HCT116 (cell line): ENCODE results near the gene KHDRBS2.

Experiments used
- MAX ChIP-seq: IDR thresholded peaks from 2 replicates; pipeline ENCODE4 v1.6.1; 2012
- SIN3A ChIP-seq: IDR thresholded peaks from 2 replicates; pipeline ENCODE4 v1.6.1; 2012; ENCODE audit warnings: low read depth
- TF ChIP-seq, protein P1 (sequence below), 3 experiments: fragments of 200-600 bp in 1 of 3; sonication (generic) in 1 of 3; IDR thresholded peaks in 2 of 3; conservative IDR thresholded peaks in 1 of 3; 2 replicates each; pipeline ENCODE4 v1.5.1; 2012 to 2017; ENCODE audit warnings: low read depth in 2 of 3, low read length in 2 of 3, antibody characterized with exemption in 1 of 3, borderline replicate concordance in 1 of 3, control low read depth in 1 of 3, mild to moderate bottlenecking in 1 of 3, mixed read lengths in 1 of 3, mixed run types in 1 of 3, moderate library complexity in 1 of 3; ENCODE audit not compliant: insufficient read depth in 1 of 3

DNA sequence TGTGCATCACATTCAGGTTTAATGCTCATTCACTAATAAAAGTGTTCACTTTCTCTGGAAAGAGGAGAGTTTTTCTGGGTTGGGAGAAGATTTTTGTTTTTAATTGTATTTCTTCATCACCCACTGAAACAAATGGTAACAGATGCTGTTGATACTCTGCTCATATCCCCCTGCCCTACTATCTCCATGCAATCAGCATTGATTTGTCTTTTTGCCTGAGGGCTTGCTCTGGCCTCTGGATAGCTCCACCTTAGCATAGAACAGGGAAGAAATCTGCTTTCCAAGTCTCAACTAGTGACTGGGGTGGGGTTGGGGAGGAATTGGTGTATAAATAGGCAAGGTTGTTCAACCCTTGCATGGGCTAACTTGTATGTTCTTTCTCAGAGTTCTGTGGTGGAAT is 296.4 kb downstream of the KHDRBS2 start:
- TF ChIP-seq, protein P1, sequence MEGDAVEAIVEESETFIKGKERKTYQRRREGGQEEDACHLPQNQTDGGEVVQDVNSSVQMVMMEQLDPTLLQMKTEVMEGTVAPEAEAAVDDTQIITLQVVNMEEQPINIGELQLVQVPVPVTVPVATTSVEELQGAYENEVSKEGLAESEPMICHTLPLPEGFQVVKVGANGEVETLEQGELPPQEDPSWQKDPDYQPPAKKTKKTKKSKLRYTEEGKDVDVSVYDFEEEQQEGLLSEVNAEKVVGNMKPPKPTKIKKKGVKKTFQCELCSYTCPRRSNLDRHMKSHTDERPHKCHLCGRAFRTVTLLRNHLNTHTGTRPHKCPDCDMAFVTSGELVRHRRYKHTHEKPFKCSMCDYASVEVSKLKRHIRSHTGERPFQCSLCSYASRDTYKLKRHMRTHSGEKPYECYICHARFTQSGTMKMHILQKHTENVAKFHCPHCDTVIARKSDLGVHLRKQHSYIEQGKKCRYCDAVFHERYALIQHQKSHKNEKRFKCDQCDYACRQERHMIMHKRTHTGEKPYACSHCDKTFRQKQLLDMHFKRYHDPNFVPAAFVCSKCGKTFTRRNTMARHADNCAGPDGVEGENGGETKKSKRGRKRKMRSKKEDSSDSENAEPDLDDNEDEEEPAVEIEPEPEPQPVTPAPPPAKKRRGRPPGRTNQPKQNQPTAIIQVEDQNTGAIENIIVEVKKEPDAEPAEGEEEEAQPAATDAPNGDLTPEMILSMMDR (IDR thresholded peaks at IDR 0.05 in 2 of 3, conservative IDR thresholded peaks at IDR 0.05 in 1 of 3; ENCODE audit: borderline replicate concordance in 1 of 3, insufficient read depth in 1 of 3, low read depth in 2 of 3, low read length in 2 of 3) = no peak
- TF ChIP-seq SIN3A (no peak), MAX (no peak)
